Ectodermal cell (in vitro differentiated cells): Measurements from ENCODE around the gene AIF1L. TPM values are rescaled to one million over a fixed set of nuclear protein-coding genes. Genes with fewer than 3 reads are reported as not detected.
A peak's percentile ranks its signal among the peaks of the same experiment; 100 is the strongest.

Experiments
- H3K27ac ChIP-seq: 2 replicates; pipeline ENCODE4 v1.7.0; 2013; ENCODE audit warnings: mild to moderate bottlenecking, low read depth, low read length; ENCODE audit not compliant: insufficient read depth, poor library complexity, severe bottlenecking
- H3K27me3 ChIP-seq: 2 replicates; pipeline ENCODE4 v1.7.0; 2013; ENCODE audit warnings: mild to moderate bottlenecking, low read length; ENCODE audit not compliant: insufficient read depth, control insufficient read depth, poor library complexity, severe bottlenecking
- H3K36me3 ChIP-seq: one replicate; pipeline ENCODE4 v1.7.0; 2013; ENCODE audit warnings: low read length; ENCODE audit not compliant: control insufficient read depth, insufficient read depth
- H3K4me1 ChIP-seq: one replicate; pipeline ENCODE4 v1.7.0; 2013; ENCODE audit warnings: low read length; ENCODE audit not compliant: control insufficient read depth, insufficient read depth
- H3K4me3 ChIP-seq: 2 replicates; pipeline ENCODE4 v1.7.0; 2013; ENCODE audit warnings: low read depth, low read length, control low read depth; ENCODE audit not compliant: insufficient read depth
- H3K9me3 ChIP-seq: 2 replicates; pipeline ENCODE4 v1.7.0; 2013; ENCODE audit warnings: mild to moderate bottlenecking, low read length, moderate library complexity; ENCODE audit not compliant: control insufficient read depth
- WGBS, 2 experiments: methylation state at CpG; one replicate each; pipeline ENCODE4 v1.1.7; 2013; ENCODE audit warnings: missing lambda C conversion rate in 2 of 2; 5-methylcytosine and 5-hydroxymethylcytosine counted together
- polyA plus RNA-seq, 4 experiments: library from polyadenylated mRNA; stranded (reverse); fragments of 50-300 nt; gene quantifications; one replicate each; pipeline ENCODE4 v1.2.3, GENCODE V29; 2013

The AIF1L gene
- polyA plus RNA-seq (2013, experiment 1 of 4): 141 TPM
- polyA plus RNA-seq (2013, experiment 2 of 4): 135 TPM
- 89.6 TPM for polyA plus RNA-seq (2013, experiment 3 of 4)
- polyA plus RNA-seq (2013, experiment 4 of 4): 97.4 TPM

GRCh38 chr9:131096269-131097125 is at the start of gene AIF1L:
Gene AIF1L (plus strand): TSS chr9:131096531. CDS start chr9:131096630, 99 bp downstream.
- peak within 1 kb of the TSS; percentile 78 for H3K27ac ChIP-seq
- peak within 1 kb of the TSS; percentile 87 for H3K4me3 ChIP-seq
- 0% methylated on average over 87 of the region's 99 CpGs for WGBS, 2 experiments
- no peaks in the 10 kb centered on the region for H3K9me3 ChIP-seq
- H3K36me3 ChIP-seq: no peaks in the 10 kb centered on the region
- peaks cover 27% of the 10 kb centered on the region for H3K4me1 ChIP-seq
- no peaks in the 10 kb centered on the region for H3K27me3 ChIP-seq

- no peaks in the 10 kb centered on the region for H3K36me3 ChIP-seq
- no peaks in the 10 kb centered on the region for H3K9me3 ChIP-seq
- H3K27ac ChIP-seq: no peak overlapping the region
- H3K27me3 ChIP-seq: no peaks in the 10 kb centered on the region
- no peaks in the 10 kb centered on the region for H3K4me1 ChIP-seq
- 29% methylated on average over 35 of the region's 35 CpGs for WGBS, 2 experiments
- no peak overlapping the region for H3K4me3 ChIP-seq
Measured at GRCh38 chr9:131046581-131047202, 49.6 kb upstream of the AIF1L start.

- no peaks in the 10 kb centered on the region for H3K36me3 ChIP-seq
- H3K4me1 ChIP-seq: no peaks in the 10 kb centered on the region
- H3K9me3 ChIP-seq: no peaks in the 10 kb centered on the region
- H3K27me3 ChIP-seq: no peaks in the 10 kb centered on the region
- H3K4me3 ChIP-seq: no peak overlapping the region
- H3K27ac ChIP-seq: no peak overlapping the region
- WGBS, 2 experiments: 72 to 73% methylated on average over 6 of the region's 6 CpGs
Measured at GRCh38 chr9:131048332-131048731, 48.0 kb upstream of the AIF1L start.

GRCh38 chr9:131048820-131049219 is 47.5 kb upstream of the AIF1L start:
- no peak overlapping the region for H3K27ac ChIP-seq

DNA sequence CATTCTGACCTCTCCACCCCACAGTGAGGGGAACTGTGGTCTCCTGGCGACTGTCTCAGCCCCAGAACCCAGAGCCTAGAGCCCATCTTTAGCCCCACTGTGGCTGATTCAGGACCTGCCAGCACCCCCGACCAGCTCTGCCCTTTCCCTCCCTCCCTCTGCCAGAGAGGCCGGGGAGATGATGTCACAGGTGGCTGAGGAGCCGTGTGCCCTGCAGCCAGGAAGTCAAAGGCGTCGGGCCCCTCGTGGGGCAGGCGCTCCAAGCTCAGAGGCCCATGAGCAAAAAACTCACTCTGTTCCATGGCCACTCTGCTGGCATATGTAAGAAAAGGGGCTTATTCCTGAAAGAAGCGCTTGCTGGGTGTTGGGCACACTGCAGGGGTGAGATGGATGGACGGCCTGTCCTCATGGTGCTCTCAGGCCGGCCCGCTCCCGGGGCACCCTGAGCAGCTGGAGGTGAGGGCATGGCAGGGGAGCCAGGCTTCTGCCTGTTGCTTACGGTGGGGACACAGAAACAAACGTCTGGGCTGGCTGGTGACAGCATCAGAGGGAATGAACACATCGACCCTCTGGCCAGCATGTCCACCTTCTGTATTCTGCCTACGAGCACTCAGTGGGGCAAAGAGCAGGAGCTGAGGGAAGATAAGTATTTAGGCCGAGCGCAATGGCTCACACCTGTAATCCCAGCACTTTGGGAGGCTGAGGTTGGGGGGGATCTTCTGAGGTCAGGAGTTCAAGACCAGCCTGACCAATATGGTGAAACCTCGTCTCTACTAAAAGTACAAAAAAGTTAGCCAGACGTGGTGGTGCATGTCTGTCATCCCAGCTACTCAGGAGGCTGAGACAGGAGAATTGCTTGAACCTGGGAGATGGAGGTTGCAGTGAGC is 46.3 kb upstream of the AIF1L start:
- Histone ChIP-seq H3K4me3 (no peak overlapping the region), H3K36me3 (no peaks in the 10 kb centered on the region), H3K9me3 (no peaks in the 10 kb centered on the region), H3K27me3 (no peaks in the 10 kb centered on the region), H3K4me1 (no peaks in the 10 kb centered on the region), H3K27ac (no peak overlapping the region)
- whole genome bisulfite sequencing, 2 experiments: 91% methylated on average over 21 of the region's 21 CpGs

More at GRCh38 chr9:131048820-131049219, 47.5 kb upstream of the AIF1L start:
- WGBS, 2 experiments: 94 to 95% methylated on average over 8 of the region's 8 CpGs
- H3K27me3 ChIP-seq: no peaks in the 10 kb centered on the region
- H3K9me3 ChIP-seq: no peaks in the 10 kb centered on the region
- H3K36me3 ChIP-seq: no peaks in the 10 kb centered on the region
- no peak overlapping the region for H3K4me3 ChIP-seq
- H3K4me1 ChIP-seq: no peaks in the 10 kb centered on the region

DNA sequence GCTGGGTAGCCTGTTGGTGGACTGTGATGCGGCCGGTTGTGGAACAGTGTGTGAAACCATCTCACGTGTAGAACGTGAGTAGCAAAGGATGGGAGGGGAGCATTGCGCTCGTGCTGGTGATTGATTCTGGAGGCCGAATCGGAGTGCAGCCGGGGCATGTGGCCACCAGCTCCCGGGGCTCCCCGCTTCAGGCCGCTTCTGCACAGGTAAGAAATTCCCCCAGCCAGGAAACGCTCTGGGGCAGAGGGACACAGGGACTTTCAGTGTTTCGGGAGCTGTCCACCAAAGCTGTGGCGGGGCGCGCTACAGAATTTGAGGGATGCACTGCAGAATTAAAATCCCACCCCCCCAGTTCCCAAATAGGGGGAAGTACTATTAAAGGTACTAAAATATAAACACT is 45.5 kb upstream of the AIF1L start:
- Histone ChIP-seq H3K9me3 (no peaks in the 10 kb centered on the region), H3K36me3 (no peaks in the 10 kb centered on the region), H3K27ac (no peak overlapping the region), H3K27me3 (no peaks in the 10 kb centered on the region), H3K4me3 (no peak overlapping the region), H3K4me1 (no peaks in the 10 kb centered on the region)
- WGBS, 2 experiments: 94% methylated on average over 15 to 17 of the region's 17 CpGs

GRCh38 chr9:131051592-131052517 is 44.5 kb upstream of the AIF1L start:
- WGBS, 2 experiments: 92 to 93% methylated on average over 24 to 25 of the region's 25 CpGs
- no peaks in the 10 kb centered on the region for H3K36me3 ChIP-seq
- H3K27ac ChIP-seq: no peak overlapping the region
- no peaks in the 10 kb centered on the region for H3K9me3 ChIP-seq
- H3K27me3 ChIP-seq: no peaks in the 10 kb centered on the region
- no peak overlapping the region for H3K4me3 ChIP-seq
- no peaks in the 10 kb centered on the region for H3K4me1 ChIP-seq

GRCh38 chr9:131053896-131054295 is 42.4 kb upstream of the AIF1L start:
- Histone ChIP-seq H3K27me3 (no peaks in the 10 kb centered on the region), H3K27ac (no peak overlapping the region), H3K4me1 (no peaks in the 10 kb centered on the region), H3K9me3 (no peaks in the 10 kb centered on the region), H3K36me3 (no peaks in the 10 kb centered on the region), H3K4me3 (no peak overlapping the region)
- WGBS, 2 experiments: 92 to 99% methylated on average over 2 to 3 of the region's 3 CpGs

DNA sequence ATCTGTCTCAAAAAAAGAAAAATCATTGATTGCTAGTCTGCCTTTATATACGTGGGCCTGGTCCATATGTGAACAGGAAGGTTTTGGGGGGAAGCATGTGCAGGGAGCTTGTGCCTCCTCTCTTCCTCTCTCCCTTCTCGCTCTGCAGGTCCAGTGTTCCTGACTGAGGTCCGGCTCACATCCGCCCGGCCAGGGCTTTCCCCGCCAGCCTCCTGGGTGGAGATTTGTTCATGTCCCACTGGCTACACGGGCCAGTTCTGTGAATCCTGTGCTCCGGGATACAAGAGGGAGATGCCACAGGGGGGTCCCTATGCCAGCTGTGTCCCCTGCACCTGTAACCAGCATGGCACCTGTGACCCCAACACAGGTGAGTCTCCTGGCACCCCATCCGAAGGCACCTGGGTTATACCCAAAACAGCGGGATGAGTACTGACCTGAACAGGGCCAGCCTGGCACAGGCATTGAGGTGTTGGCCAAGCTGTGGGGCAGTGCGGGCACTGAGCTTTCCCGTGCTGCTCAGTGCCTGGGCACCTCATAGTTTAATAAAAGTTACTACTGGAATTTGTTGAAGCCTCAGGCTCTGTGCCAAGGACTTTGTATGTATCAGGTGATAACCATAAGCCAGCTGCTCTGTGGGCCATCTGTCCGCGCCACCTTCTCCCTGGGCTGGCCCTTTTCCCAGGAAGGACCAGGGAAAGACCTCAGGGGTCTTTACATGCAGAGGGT is 39.4 kb upstream of the AIF1L start:
- Histone ChIP-seq H3K9me3 (no peaks in the 10 kb centered on the region), H3K27ac (no peak overlapping the region), H3K4me1 (no peaks in the 10 kb centered on the region), H3K36me3 (no peaks in the 10 kb centered on the region), H3K27me3 (no peaks in the 10 kb centered on the region), H3K4me3 (no peak overlapping the region)
- WGBS, 2 experiments: 93 to 94% methylated on average over 14 of the region's 14 CpGs
